GF-D8 (cell line): ENCODE measurements around the gene CIB1.

Source experiments
- DNase-seq: peaks from one replicate; lab custom pipeline; 2025; lab: John Stamatoyannopoulos, UW

The CIB1 gene

DNA sequence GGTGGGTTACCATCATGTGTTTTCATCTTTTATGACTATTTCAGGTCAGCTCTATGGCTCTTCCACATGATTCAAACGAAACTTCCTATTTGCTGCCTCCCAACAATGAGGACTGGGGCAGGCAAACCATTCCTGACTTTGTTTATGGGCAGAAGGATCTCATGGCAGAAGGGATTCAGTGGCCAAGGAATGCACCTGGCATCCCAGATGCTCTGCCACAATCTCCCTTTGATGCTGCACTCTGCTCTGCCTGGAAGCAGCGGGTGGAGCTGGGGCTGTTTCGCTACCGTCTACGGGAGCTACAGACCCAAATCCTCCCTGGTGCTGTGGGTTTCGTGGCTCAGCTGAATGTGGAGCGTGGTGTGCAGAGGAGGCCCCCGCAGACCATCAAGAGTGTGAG lies 7.1 kb upstream of the CIB1 start:
- DNase-seq = no peak

GRCh38 chr15:90239371-90239770 lies 5.6 kb upstream of the CIB1 start:
- DNase-seq = no peak

DNA sequence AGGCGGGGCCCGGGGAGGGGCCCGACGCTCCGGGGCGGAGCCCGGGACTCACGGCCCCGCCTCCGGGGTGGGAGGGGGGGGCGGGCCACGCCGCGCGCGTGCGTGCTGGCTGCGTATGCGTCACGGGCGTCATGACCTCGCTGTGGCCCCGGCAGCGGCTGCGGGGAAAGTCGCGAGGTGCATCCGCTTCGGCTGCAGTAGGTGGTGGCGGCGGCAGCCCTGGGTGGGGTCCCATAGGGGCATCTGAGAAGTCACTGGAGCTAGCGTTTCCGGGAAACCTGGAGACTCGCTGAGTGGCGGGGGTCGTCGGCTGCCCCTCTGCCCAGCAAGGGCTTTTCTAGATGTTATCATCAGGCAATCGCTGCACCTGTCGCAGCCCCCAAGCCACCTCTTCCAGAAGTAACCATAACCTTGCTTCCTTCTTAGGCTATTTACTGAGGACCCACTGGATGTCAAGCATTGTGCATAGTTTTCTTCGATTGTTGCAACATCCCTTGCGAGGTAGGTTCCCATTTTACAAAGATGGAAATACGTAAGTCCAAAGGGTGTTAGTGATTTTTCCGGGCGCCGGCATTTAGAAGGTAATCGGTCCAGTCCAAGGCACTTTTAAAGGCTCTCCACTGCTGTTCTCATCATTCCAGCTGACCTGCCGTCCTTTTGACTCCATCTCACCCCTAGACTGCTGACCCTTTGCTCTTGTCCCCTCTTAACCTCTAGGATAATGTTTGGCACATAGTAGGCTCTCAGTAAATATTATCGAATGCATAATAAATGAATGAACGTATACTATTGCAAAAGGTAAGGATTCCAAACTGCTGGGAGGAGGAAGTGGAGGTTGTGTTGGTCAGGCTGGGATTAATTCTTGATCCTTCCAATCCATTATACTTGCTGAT lies 601 bp upstream of the CIB1 start, which contains the start of gene GDPGP1:
Gene GDPGP1 (plus strand): TSS at position 114 of the 893 bp plus-strand sequence. CDS start 6,700 bp downstream, outside the sequence.
- DNase-seq = no peak

DNA sequence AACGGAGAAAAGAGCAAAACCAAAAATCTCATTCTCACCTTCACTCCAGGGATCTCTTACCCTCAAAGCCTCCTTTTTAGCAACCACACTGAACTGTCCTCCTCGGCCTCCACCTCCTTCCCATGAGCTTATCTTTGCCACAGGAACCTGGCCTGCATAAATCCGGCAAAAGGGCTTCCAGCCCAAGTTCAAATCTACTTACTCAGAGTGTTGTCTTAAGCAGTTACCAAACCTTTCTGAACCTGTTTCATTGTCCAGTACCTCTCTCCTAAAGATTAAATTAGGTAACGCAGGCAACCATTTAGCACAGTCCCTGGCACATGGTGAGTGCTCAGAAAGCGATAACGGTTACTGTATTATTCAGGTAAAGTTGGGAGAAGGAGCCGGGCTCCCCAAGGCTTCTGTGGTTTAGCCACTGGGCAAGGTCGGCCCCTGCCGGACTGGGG lies 777 bp downstream of the CIB1 start:
- no peak for DNase-seq

DNA sequence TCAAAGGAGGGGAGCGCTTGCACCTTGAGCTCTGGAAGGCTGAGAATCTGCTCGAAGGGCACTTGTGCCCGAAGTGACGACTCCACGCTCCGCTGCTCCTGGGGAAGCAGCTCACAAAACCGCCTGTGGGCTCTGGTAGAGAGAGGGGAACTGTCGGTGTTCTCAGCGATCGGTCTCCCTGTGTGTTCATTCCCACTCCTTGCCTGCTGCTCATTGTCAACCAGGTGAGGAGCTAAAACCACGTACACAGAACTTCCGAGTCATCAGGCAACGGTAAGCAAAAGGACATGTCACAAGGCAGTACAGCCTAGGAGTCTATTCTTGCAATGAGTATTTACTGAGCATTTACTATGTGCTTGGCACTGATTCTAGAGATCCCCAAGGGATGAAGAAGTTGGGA lies 1.5 kb downstream of the CIB1 start:
- DNase-seq = no peak

DNA sequence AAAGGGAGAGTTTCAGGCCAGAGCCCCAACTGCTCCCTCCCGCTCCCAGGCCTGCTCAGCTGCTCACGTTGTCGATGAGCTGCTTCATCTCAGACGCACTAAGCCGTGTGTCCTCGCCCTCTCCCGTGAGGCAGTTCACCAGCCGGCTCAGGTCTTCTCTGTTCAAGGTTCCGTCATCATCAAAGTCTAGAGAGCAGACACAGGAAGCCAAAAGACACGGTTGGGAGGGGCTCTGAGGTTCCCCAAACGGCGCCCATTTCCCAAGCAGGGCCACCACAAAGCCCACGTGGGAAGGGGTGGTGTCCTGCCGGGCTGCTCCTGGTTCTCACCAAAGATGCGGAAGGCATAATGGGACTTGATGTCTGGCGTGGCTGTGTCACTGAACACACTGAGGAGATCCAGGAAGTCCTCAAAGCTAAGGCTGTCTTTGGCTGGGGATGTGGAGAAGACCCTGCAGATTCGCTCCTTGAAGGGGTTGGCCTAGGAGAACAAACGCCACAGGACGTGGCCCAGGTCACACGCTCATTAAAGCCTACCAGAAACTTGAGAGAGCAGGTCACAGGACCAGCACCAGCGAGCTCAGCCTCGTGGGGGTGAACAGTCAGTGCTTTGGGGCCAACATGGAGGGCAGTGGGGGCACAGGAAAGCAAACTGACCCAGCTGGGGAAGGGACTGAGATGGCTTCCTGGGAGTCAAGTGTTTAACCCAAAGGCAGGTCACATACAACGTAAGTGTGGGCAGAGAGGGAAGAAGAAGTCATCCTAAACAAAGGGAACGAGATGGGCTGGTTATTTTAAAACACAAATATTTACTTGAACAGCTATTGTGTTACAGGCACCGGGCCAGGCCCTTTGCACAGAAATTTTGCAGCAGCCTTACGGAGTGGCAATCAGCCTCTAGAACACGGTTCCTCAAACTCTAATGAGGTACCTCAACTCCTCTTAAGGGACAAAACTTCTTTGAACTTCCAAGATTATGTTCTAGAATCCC lies 2.4 kb downstream of the CIB1 start:
- DNase-seq = no peak

- DNase-seq = no peak
These were observed 3.1 kb downstream of the CIB1 start for GRCh38 chr15:90230610-90231009.

DNA sequence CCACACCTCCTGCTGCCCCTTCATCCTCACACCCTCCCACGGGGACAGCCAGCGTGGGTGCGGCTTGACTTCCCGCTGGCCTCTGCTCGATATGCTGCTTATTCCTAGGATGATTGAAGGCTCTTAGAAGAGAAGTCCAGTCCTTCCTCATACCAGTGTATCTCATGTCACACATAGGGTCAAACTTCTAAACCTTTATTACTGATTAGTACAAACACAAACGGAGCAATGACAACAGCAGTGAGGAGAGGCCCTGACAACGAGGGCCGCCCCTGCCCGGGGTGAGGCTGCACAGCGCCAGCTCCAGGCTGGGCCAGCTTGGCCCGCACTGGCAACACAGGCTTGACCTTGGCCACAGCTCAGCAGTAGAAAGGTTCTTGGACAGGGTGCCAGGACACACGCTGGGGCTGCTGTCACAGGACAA lies 3.7 kb downstream of the CIB1 start:
- DNase-seq = no peak

DNA sequence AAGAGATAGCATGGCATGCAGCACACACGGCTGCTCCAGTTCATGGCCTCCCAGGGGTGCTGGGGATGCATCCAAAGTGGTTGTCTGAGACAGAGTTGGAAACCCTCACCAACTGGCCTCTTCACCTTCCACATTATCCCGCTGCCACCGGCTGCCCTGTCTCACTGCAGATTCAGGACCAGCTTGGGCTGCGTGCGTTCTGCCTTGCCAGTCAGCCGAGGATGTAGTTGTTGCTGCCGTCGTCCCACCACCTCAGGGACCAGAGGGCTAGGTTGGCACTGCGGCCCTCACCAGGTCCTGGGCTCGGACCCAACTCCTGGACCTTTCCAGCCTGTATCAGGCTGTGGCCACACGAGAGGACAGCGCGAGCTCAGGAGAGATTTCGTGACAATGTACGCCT lies 4.8 kb downstream of the CIB1 start:
- DNase-seq = no peak

GRCh38 chr15:90227816-90228772 lies 5.6 kb downstream of the CIB1 start:
- DNase-seq = no peak

DNA sequence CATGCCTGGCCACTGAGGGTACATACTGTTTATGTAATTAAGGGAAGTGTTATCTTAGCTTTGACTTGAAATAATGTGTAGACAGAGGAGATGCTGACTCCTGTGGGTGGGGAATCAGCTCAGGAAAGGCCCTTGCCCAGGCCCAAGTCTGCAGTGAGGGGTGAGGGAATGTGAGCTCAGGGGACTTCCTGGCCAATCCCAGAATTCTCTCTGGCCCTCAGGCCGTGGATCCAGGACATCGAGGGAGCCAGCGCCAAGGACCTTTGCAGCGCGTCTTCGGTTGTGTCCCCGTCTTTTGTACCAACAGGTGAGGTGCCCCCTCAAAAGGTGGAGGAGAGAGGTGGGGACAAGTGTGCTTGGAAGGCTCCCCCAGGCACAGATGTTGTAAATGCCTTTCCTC lies 6.4 kb downstream of the CIB1 start:
- no peak for DNase-seq

- no peak for DNase-seq
These were observed 8.1 kb downstream of the CIB1 start for GRCh38 chr15:90225504-90226234.

GRCh38 chr15:90225047-90225446 lies 8.7 kb downstream of the CIB1 start:
- DNase-seq = no peak

DNA sequence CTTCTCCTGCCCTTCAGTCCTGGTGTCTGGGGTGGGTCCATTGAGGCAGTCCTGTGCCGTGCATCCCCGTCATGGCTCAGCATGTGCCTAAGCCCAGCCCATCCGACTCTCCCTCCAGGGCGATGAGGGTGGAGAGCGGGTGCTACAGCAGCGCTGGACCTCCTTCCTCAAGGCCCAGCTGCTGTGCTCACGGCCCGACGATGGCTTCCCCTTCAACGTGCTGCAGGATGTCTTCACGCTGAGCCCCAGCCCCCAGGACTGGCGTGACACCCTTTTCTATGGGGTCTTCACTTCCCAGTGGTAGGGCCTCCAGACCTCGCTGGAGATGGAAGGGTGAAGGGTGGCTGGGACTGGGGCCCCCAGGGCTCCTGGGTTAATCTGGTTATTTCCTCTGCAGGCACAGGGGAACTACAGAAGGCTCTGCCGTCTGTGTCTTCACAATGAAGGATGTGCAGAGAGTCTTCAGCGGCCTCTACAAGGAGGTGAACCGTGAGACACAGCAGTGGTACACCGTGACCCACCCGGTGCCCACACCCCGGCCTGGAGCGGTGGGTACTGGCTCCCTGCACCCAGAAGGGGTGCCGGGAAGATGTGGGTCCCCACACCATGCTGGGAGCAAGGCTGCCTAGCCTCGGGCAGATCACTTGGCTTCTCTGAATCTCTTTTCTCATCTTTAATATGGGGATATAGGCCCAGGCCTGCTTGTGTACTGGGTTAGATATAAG lies 10.1 kb downstream of the CIB1 start:
- no peak for DNase-seq

DNA sequence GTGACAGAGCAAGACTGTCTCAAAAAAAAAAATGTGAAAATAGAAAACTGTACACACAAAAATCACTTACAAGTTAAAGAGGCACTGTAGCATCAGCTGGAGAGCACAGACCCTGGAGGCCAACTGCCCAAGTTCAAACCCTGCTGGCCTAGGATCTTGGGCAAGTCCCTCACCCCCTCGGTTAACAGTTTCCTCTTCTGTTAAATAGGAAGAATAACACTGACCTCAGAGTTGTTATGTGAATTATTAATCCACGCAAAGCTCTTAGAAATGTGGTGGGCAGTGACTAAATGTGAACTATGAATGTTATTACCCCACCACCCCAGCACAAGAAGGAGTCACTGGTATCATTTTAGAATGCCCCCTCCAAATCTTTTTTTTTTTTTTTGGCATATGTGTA lies 11.2 kb downstream of the CIB1 start:
- DNase-seq = no peak

DNA sequence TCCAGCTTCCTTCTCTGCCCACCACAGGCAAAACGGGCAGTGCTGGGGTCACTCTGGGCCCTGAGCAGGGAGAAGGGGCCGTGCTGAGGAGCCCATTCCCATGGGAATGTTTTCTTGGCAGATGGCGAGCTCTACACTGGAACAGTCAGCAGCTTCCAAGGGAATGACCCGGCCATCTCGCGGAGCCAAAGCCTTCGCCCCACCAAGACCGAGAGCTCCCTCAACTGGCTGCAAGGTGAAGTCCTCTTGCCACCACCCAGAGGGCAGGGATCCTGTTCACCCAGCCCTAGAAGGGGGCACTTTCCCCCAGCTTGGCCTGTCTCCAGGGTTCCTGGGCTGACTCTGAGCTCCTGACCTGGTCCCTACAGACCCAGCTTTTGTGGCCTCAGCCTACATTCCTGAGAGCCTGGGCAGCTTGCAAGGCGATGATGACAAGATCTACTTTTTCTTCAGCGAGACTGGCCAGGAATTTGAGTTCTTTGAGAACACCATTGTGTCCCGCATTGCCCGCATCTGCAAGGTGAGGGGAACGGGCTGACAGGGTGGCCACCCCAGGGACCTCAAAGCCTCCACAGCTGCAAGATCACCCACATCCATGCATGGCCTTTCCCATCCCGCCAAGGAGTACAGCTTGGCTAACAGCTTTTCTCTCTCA lies 12.4 kb downstream of the CIB1 start:
- DNase-seq = no peak

- no peak for DNase-seq
These were observed 14.2 kb downstream of the CIB1 start for GRCh38 chr15:90219421-90220141.

- DNase-seq = no peak
These were observed 15.9 kb downstream of the CIB1 start for GRCh38 chr15:90217671-90218394.
